ENCODE measurements around the gene C12orf76. TPM values are rescaled to one million over a fixed set of nuclear protein-coding genes. Genes with fewer than 3 reads are reported as not detected.
A peak's percentile ranks its signal among the peaks of the same experiment; 100 is the strongest.

Gene C12orf76
- total and polyA plus RNA-seq, 9 of the 15 experiments (the other 6 are each of a cell fraction or from before 2014, with no cell fraction given), result 6.3 to 38.6 (median 12.3) TPM

- TF ChIP-seq, protein P1, sequence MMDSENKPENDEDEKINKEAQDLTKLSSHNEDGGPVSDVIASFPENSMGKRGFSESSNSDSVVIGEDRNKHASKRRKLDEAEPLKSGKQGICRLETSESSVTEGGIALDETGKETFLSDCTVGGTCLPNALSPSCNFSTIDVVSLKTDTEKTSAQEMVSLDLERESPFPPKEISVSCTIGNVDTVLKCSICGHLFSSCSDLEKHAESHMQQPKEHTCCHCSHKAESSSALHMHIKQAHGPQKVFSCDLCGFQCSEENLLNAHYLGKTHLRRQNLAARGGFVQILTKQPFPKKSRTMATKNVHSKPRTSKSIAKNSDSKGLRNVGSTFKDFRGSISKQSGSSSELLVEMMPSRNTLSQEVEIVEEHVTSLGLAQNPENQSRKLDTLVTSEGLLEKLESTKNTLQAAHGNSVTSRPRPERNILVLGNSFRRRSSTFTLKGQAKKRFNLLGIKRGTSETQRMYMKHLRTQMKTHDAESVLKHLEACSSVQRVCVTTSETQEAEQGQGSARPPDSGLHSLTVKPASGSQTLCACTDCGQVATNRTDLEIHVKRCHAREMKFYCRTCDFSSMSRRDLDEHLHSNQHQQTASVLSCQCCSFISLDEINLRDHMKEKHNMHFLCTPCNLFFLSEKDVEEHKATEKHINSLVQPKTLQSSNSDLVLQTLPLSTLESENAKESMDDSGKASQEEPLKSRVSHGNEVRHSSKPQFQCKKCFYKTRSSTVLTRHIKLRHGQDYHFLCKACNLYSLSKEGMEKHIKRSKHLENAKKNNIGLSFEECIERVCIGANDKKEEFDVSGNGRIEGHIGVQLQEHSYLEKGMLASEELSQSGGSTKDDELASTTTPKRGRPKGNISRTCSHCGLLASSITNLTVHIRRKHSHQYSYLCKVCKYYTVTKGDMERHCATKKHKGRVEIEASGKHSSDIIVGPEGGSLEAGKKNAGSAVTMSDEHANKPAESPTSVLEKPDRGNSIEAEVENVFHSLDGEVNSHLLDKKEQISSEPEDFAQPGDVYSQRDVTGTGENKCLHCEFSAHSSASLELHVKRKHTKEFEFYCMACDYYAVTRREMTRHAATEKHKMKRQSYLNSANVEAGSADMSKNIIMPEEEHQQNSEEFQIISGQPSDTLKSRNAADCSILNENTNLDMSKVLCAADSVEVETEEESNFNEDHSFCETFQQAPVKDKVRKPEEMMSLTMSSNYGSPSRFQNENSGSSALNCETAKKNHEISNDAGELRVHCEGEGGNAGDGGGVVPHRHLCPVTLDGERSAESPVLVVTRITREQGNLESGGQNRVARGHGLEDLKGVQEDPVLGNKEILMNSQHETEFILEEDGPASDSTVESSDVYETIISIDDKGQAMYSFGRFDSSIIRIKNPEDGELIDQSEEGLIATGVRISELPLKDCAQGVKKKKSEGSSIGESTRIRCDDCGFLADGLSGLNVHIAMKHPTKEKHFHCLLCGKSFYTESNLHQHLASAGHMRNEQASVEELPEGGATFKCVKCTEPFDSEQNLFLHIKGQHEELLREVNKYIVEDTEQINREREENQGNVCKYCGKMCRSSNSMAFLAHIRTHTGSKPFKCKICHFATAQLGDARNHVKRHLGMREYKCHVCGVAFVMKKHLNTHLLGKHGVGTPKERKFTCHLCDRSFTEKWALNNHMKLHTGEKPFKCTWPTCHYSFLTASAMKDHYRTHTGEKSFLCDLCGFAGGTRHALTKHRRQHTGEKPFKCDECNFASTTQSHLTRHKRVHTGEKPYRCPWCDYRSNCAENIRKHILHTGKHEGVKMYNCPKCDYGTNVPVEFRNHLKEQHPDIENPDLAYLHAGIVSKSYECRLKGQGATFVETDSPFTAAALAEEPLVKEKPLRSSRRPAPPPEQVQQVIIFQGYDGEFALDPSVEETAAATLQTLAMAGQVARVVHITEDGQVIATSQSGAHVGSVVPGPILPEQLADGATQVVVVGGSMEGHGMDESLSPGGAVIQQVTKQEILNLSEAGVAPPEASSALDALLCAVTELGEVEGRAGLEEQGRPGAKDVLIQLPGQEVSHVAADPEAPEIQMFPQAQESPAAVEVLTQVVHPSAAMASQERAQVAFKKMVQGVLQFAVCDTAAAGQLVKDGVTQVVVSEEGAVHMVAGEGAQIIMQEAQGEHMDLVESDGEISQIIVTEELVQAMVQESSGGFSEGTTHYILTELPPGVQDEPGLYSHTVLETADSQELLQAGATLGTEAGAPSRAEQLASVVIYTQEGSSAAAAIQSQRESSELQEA (IDR thresholded peaks at IDR 0.05; ENCODE audit: low read depth), result no peak
- TF ChIP-seq RBBP5 (IDR thresholded peaks at IDR 0.05; ENCODE audit: borderline replicate concordance, insufficient read depth, low read length, poor library complexity, severe bottlenecking), result peak; percentile 94
- TF ChIP-seq CBFB (CRISPR knock-in tag; IDR thresholded peaks at IDR 0.05), result no peak
- TF ChIP-seq ZBTB40 (IDR thresholded peaks at IDR 0.05), result peak; percentile 59; the same call in 1 of the 2 replicates
- no peak for TF ChIP-seq ZBTB40 (CRISPR knock-in tag; IDR thresholded peaks at IDR 0.05)
- TF ChIP-seq ZNF830 (CRISPR knock-in tag; IDR thresholded peaks at IDR 0.05), result no peak
- TF ChIP-seq, protein P2, sequence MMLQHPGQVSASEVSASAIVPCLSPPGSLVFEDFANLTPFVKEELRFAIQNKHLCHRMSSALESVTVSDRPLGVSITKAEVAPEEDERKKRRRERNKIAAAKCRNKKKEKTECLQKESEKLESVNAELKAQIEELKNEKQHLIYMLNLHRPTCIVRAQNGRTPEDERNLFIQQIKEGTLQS (IDR thresholded peaks at IDR 0.05), result peak; percentile 65; the same call in 1 of the 2 replicates
- TF ChIP-seq, protein P2 (CRISPR knock-in tag; conservative IDR thresholded peaks at IDR 0.05), result 0 out of 2 replicates have a peak, but pooled peaks have one; percentile 18
Measured at GRCh38 chr12:109998904-109999648, 49.2 kb downstream of the C12orf76 start, which contains the start of gene ANKRD13A (continued).

All from K562 (cell line).